Activated naive CD8-positive, alpha-beta T cell treated with anti-CD3 and anti-CD28 coated beads, Interleukin-2, amount 50 U/mL, for 16 hours (primary cell): ENCODE measurements around the gene SFT2D2.
"Not testable (repeated sequence)": the region's sequence is repeated elsewhere in the genome, so short reads cannot be mapped to it uniquely, and the experiment has no call there.

Experiments
- DNase-seq: peaks from one replicate; pipeline ENCODE4 v3.0.0-alpha.2; 2020; ENCODE audit warnings: low read depth, low spot score

SFT2D2 gene

DNA sequence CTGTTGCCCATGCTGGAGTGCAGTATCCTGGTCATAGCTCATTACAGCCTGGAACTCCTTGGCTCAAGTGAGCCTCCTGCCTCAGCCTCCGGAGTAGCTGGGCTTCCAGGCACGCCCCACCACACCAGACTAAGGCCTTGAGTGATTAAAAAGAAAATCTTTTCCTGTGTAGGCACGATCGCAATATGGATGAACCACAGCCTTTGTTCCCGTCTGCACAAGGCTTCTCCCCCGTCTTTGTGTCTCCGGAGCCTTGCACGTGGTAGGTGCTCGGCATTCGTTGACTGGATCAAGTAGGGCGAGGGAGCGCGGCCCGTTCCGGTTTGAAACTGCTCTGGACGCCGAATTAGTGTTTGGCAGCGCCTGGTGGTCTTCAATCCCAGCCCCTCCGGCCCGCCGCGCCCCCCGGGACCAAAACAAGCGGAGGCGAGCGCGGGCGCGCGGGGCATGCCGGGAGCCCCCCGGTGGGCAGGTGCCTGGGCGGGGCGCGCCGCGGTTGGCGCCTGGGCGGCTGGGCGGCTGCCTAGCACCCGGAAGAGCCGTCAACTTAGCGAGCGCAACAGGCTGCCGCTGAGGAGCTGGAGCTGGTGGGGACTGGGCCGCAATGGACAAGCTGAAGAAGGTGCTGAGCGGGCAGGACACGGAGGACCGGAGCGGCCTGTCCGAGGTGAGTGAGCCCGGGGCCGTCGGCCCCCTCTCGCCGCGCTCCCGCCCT lies at the start of gene SFT2D2:
TSS of gene SFT2D2 (plus strand) at position 529 of the 715 bp plus-strand sequence. CDS start at position 605, 76 bp downstream.
- DNase-seq, result peak; percentile 51

GRCh38 chr1:168178227-168178637 lies 47.6 kb upstream of the SFT2D2 start:
- no peak for DNase-seq

DNA sequence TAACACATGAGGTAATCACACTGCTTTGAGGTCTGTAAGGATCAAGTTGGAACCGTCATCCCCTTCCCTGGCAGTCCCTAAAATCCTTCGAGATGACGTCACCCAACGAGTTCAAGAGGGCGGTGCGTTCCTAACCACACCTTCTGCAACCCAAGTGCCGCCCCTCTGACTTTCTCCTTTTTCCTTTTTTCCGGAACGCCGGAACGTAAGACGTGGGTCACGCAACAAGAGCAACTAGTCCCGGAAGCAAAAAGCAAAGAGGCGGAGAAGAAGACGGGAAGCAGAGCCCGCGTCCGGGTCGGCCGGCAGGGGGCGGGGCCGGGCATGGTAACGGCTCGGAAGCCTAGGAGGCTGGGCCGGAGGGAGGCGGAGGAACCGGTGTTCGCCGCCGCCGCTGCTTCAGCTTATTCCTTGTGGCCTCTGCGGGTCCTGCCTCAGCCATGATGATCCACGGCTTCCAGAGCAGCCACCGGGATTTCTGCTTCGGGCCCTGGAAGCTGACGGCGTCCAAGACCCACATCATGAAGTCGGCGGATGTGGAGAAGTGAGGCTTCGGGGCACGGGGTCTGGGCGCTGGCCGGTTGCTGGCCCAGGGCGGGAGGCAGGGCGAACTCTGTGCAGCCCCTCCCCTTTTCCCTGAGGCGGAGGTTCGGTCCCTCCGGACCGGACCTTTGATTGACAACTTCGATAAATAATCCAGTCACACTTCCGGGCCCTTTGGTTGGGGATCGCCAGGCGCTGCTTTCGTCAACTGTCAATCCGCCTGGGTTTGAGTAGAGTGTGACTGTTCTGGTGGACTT lies 47.0 kb upstream of the SFT2D2 start, which contains the start of gene TIPRL:
TSS of gene TIPRL (plus strand) at position 325 of the 800 bp plus-strand sequence. CDS start at position 441, 116 bp downstream.
- peak; percentile 91 for DNase-seq

DNA sequence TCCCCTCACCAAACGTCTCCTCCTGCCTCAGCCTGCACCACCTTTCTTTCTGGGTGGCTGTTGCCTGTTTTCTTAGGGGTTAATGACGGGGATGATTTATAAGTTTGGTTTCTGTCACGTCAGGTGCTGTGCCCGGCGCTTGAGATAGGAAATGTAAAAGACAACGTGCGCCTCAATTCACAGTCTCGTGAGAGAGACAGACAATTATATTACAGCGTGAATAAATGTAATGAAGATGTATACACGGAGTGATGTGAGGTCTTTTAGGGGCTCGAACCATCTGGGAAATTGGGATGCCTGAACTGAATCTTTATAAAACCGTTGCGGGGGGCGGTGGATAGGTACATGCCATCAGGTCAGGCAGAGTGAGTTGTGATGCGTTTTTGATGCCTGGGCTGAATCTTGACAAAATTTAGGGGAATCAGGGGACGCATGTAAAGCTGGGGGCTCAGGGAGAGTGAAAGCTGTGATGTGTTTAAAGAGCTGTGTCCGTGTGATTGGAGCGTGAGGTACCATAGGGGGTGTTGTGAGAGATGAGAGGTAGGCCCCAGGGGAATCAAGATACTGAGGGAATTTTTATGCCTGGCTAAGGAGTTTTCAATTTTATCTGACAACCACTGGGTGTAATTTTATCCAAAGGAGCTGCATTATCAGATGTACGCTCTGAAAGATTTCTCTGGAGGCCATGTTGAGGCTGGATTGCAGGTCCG lies 46.2 kb upstream of the SFT2D2 start:
- DNase-seq, result no peak

- no peak for DNase-seq
Observed at GRCh38 chr1:168180148-168180524, 45.7 kb upstream of the SFT2D2 start.

GRCh38 chr1:168181063-168181720 lies 44.6 kb upstream of the SFT2D2 start:
- DNase-seq, result not testable (repeated sequence)

DNA sequence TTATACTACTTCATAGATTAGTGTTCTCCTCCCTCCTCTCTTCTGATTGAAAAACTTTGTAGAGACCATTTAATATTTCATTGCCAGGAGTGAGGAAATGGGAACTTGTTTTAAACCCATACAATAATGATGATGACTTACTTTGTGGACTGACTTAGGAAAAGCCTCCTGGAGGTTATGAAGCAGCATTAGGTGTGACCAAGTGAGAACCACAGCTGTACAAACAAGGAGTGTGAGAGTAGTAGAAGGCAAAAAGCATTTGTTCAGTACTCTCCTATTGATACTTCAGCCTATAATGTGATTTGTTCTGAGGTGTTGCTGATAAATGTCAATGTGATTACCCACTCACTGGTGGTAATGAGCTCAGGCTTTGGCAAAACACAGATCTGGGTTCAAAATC lies 38.6 kb upstream of the SFT2D2 start:
- no peak for DNase-seq

DNA sequence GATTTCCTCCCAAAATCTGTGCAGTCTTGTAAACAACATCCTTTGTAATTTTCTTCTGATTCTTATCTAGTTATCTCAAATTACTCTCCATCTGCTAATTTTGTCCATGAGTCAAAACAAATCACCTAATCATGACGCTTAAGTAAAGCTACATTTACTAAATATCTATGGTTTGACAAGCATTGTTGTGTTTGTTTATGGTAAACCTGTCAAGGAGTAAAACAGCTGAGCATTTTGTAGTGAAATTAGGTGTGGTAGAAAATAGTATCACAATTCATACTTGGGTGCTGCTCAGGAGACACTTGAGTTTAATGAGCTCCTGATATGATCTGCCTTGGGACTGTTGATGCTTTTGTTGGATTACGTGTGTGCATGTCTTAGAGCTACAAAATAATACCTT lies 35.4 kb upstream of the SFT2D2 start:
- DNase-seq, result no peak

DNA sequence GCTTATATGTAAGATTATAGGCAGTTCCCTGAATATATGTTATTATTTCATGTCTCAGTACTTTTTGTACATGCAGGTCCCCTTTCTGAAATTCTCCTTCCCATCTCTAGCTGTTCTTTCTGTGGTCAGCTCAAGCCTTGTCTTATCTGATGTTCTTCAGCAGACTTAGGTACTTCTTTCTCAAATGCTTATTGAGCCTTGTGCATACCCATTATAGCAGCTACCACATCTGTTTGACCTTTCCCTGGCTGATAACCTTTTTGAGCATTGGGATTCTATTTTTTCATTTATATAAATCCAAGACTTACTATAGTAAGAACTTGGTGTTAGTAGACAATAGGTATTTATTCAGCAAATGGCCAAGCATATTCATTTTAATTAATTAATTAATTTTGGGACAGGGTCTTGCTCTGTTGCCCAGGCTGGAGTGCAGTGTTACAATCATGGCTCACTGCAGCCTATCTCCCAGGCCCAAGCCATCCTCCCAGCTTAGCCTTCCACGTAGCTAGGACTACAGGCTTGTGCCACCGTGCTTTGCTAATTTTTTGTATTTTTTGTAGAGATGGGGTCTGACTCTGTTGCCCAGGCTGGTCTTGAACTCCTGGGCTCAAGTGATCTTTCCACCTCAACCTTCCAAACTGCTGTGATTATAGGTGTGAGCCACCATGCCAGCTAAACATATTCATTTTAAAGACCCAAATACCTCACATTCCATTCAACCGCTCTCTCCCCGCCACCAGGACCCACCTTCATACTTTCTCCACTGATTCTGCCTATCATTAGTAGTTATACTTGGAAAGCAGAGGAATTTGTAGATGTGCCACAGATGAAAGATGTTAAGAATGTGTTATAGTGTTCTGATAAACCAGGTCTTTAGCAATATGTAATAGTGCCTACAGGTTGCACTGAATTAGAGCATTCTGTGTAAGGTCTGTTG lies 30.3 kb upstream of the SFT2D2 start:
- DNase-seq, result no peak

GRCh38 chr1:168199056-168199455 lies 26.7 kb upstream of the SFT2D2 start:
- DNase-seq, result no peak

- no peak for DNase-seq
Observed at GRCh38 chr1:168202941-168203654, 22.7 kb upstream of the SFT2D2 start.

- no peak for DNase-seq
Observed at GRCh38 chr1:168206111-168206510, 19.7 kb upstream of the SFT2D2 start.

DNA sequence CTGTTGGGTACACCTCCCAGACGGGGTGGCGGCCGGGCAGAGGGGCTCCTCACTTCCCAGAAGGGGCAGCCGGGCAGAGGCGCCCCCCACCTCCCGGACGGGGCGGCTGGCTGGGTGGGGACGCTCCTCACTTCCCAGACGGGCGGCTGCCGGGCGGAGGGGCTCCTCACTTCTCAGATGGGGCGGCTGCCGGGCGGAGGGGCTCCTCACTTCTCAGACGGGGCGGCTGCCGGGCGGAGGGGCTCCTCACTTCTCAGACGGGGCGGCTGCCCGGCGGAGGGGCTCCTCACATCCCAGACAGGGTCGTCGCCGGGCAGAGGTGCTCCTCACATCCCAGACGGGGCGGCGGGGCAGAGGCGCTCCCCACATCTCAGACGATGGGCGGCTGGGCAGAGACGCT lies 18.1 kb upstream of the SFT2D2 start:
- DNase-seq, result not testable (repeated sequence)

DNA sequence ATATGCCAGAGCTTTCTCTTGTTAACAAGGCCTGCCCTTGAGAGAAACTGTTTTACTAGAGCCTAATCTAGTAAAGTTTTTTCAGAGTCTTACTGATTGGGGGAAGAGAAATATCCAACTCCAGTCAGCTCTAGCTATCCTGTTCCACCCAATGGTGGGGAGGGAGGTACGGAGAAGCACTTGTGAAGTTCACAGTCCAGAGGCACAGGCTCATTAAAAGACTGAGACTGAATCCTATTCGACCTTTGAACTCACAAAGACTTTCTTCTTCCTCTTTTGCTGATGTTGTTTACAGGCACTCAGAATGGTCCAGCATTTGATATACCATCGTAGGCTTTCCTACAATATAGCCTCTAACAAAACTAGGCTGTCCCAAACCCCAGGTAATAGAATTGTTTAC lies 15.5 kb upstream of the SFT2D2 start:
- no peak for DNase-seq

- DNase-seq, result no peak
Observed at GRCh38 chr1:168213349-168213748, 12.5 kb upstream of the SFT2D2 start.

GRCh38 chr1:168216171-168216570 lies 9.6 kb upstream of the SFT2D2 start:
- DNase-seq, result no peak

GRCh38 chr1:168217664-168218063 lies 8.1 kb upstream of the SFT2D2 start:
- DNase-seq, result no peak

- DNase-seq, result no peak
Observed at GRCh38 chr1:168218658-168219057, 7.1 kb upstream of the SFT2D2 start.

GRCh38 chr1:168220470-168220871 lies 5.3 kb upstream of the SFT2D2 start:
- DNase-seq, result no peak

DNA sequence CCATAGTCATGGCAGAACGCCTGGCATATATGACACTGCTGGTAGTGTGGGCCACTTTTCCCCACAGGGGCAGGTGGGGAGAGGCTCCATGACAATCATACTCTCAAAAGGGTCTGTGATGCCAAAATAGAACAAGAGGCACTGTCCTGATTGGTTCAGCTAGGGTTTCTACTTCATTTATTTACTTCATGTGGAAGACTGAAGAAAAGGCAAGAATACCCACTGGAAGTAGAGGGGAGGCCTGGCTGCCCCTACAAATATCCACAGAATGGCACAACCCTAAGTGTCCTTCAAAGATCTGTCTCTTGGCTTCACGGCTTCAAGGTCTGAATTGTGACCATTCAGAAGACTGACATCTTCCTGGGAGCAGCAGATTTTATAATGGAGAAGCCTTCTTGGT lies 4.5 kb upstream of the SFT2D2 start:
- no peak for DNase-seq
